ENCODE measurements around the gene DCTN3.

DNA sequence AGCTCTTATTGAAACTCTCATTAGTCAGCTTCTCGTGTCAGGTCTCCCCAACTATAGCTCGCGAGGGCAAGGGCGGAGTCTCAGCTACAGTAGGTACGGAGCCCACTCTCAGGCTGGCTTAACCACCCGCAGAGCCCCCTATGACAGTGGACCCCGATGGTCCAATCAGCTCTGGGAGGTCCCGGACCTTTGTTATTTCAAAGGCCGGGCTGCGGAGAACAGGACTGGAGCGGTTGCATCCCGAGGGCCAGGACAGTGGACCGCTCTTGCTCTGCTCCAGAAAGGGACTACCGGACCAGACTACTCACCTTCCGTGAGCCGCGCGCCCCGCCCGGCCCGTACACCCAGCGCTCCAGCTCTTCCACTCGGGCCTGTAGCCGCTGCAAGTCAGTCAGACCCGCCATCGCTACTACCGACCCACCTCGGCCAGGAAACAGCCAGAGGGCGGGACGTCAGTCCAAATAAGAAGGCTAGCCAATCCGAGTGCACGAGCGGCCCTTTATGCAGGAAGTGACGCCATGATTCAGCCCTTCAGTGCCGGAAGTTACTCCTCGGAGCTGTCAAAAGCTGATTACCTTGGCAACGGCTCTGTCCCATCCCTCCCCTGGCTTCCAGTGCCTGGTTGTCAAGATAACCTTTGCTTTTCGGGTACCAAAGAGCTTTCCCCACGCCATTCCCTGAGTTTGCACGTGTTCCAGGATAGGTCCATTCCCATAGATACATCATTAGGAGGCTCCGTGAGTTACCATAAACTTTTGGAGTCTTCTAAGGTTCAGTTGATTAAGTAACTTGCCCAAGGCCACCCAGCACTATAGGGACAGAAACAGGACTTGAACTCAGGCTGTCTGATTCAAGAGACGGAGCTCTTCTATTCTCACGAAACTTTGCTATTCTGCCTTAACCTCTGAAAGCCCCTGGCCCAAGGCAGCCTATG lies at the start of gene DCTN3:
- TF ChIP-seq, protein P1, sequence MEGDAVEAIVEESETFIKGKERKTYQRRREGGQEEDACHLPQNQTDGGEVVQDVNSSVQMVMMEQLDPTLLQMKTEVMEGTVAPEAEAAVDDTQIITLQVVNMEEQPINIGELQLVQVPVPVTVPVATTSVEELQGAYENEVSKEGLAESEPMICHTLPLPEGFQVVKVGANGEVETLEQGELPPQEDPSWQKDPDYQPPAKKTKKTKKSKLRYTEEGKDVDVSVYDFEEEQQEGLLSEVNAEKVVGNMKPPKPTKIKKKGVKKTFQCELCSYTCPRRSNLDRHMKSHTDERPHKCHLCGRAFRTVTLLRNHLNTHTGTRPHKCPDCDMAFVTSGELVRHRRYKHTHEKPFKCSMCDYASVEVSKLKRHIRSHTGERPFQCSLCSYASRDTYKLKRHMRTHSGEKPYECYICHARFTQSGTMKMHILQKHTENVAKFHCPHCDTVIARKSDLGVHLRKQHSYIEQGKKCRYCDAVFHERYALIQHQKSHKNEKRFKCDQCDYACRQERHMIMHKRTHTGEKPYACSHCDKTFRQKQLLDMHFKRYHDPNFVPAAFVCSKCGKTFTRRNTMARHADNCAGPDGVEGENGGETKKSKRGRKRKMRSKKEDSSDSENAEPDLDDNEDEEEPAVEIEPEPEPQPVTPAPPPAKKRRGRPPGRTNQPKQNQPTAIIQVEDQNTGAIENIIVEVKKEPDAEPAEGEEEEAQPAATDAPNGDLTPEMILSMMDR (IDR thresholded peaks at IDR 0.05; ENCODE audit: extremely low read depth in 1 of 2, insufficient read depth in 1 of 2, low read depth in 1 of 2, low read length in 2 of 2): no peak
- TF ChIP-seq JUN (IDR thresholded peaks at IDR 0.05; ENCODE audit: borderline replicate concordance, insufficient read depth, insufficient read length, low read depth): no peak
- TF ChIP-seq POLR2AphosphoS5 (IDR thresholded peaks at IDR 0.05; ENCODE audit: insufficient read depth, low read depth, low read length): peak; percentile 70
- peak; percentile 55 for TF ChIP-seq POLR2A (IDR thresholded peaks at IDR 0.05; ENCODE audit: low read depth, low read length)
